Measurements from ENCODE around the gene DDI2. TPM values are rescaled to one million over a fixed set of nuclear protein-coding genes. Genes with fewer than 3 reads are reported as not detected.
"Not testable (repeated sequence)": the region's sequence is repeated elsewhere in the genome, so short reads cannot be mapped to it uniquely, and the experiment has no call there.

DDI2 gene
- total RNA-seq, 1 donor from 2014 or later, result 22.5 TPM

- H3K27ac ChIP-seq (replicated peaks), result no peak overlapping the region
- intact Hi-C loops (cut with micrococcal nuclease), result no loop called here
- no peak for TF ChIP-seq CTCF (IDR thresholded peaks at IDR 0.05; ENCODE audit: borderline replicate concordance)
- H3K36me3 ChIP-seq, result peaks cover 98% of the 10 kb centered on the region
- H3K27me3 ChIP-seq (ENCODE audit: low read depth), result no peaks in the 10 kb centered on the region
- H3K4me3 ChIP-seq, result no peak overlapping the region
- no peak for DNase-seq
- H3K4me1 ChIP-seq, result no peaks in the 10 kb centered on the region
- no peaks in the 10 kb centered on the region for H3K9me3 ChIP-seq (replicated peaks)
These were observed 20.6 kb downstream of the DDI2 start for GRCh38 chr1:15637826-15638225.

GRCh38 chr1:15639262-15639661, 22.0 kb downstream of the DDI2 start:
- Histone ChIP-seq H3K9me3 (replicated peaks) (no peaks in the 10 kb centered on the region), H3K4me1 (no peaks in the 10 kb centered on the region), H3K27ac (replicated peaks) (no peak overlapping the region), H3K36me3 (peaks cover 99% of the 10 kb centered on the region), H3K4me3 (no peak overlapping the region), H3K27me3 (ENCODE audit: low read depth) (no peaks in the 10 kb centered on the region)
- intact Hi-C loops (cut with micrococcal nuclease), result no loop called here
- DNase-seq, result no peak
- TF ChIP-seq CTCF (IDR thresholded peaks at IDR 0.05; ENCODE audit: borderline replicate concordance), result no peak

- TF ChIP-seq CTCF (IDR thresholded peaks at IDR 0.05; ENCODE audit: borderline replicate concordance), result no peak
- Histone ChIP-seq H3K27ac (replicated peaks) (no peak overlapping the region), H3K9me3 (replicated peaks) (no peaks in the 10 kb centered on the region), H3K36me3 (peaks cover 97% of the 10 kb centered on the region), H3K27me3 (ENCODE audit: low read depth) (no peaks in the 10 kb centered on the region), H3K4me1 (no peaks in the 10 kb centered on the region), H3K4me3 (no peak overlapping the region)
- no peak for DNase-seq
- intact Hi-C loops (cut with micrococcal nuclease), result no loop called here
These were observed 22.7 kb downstream of the DDI2 start for GRCh38 chr1:15639931-15640330.

- H3K4me3 ChIP-seq, result no peak overlapping the region
- no peak for TF ChIP-seq CTCF (IDR thresholded peaks at IDR 0.05; ENCODE audit: borderline replicate concordance)
- intact Hi-C loops (cut with micrococcal nuclease), result no loop called here
- H3K36me3 ChIP-seq, result peaks cover 97% of the 10 kb centered on the region
- H3K9me3 ChIP-seq (replicated peaks), result no peaks in the 10 kb centered on the region
- no peak for DNase-seq
- H3K4me1 ChIP-seq, result no peaks in the 10 kb centered on the region
- no peaks in the 10 kb centered on the region for H3K27me3 ChIP-seq (ENCODE audit: low read depth)
- H3K27ac ChIP-seq (replicated peaks), result no peak overlapping the region
These were observed 23.4 kb downstream of the DDI2 start for GRCh38 chr1:15640667-15641066.

- TF ChIP-seq CTCF (IDR thresholded peaks at IDR 0.05; ENCODE audit: borderline replicate concordance), result no peak
- intact Hi-C loops (cut with micrococcal nuclease), result no loop called here
- Histone ChIP-seq H3K36me3 (peaks cover 74% of the 10 kb centered on the region), H3K27me3 (ENCODE audit: low read depth) (no peaks in the 10 kb centered on the region), H3K4me3 (no peak overlapping the region), H3K4me1 (no peaks in the 10 kb centered on the region), H3K9me3 (replicated peaks) (no peaks in the 10 kb centered on the region), H3K27ac (replicated peaks) (no peak overlapping the region)
- no peak for DNase-seq
These were observed 32.7 kb downstream of the DDI2 start for GRCh38 chr1:15649937-15650336.

GRCh38 chr1:15650433-15650832, 33.2 kb downstream of the DDI2 start:
- TF ChIP-seq CTCF (IDR thresholded peaks at IDR 0.05; ENCODE audit: borderline replicate concordance), result no peak
- DNase-seq, result no peak
- no peaks in the 10 kb centered on the region for H3K4me1 ChIP-seq
- no peaks in the 10 kb centered on the region for H3K27me3 ChIP-seq (ENCODE audit: low read depth)
- H3K36me3 ChIP-seq, result peaks cover 70% of the 10 kb centered on the region
- no peak overlapping the region for H3K4me3 ChIP-seq
- intact Hi-C loops (cut with micrococcal nuclease), result no loop called here
- H3K9me3 ChIP-seq (replicated peaks), result no peaks in the 10 kb centered on the region
- H3K27ac ChIP-seq (replicated peaks), result no peak overlapping the region

GRCh38 chr1:15652130-15652529, 34.9 kb downstream of the DDI2 start:
- H3K9me3 ChIP-seq (replicated peaks); H3K27ac ChIP-seq (replicated peaks); H3K27me3 ChIP-seq (ENCODE audit: low read depth); H3K4me3 ChIP-seq; DNase-seq; intact Hi-C loops (cut with micrococcal nuclease): not testable (repeated sequence)
- Histone ChIP-seq H3K36me3 (peaks cover 77% of the 10 kb centered on the region), H3K4me1 (peaks cover 13% of the 10 kb centered on the region)
